ENCODE measurements around the gene CPT1A. TPM values are rescaled to one million over a fixed set of nuclear protein-coding genes. Genes with fewer than 3 reads are reported as not detected.
A peak's percentile ranks its signal among the peaks of the same experiment; 100 is the strongest.

CPT1A gene
- total RNA-seq, 1 donor from 2014 or later: 22.6 TPM

GRCh38 chr11:68750195-68751003 is 91.3 kb downstream of the CPT1A start:
- H3K36me3 Mint-ChIP-seq (ENCODE audit: low read depth): peaks cover 4% of the 10 kb centered on the region
- H3K9me3 Mint-ChIP-seq: no peaks in the 10 kb centered on the region
- intact Hi-C loops (cut with micrococcal nuclease): loop anchor here (1.0 to 10.0 kb wide), 5 partner anchors 89 to 924 kb away; partner anchors contain the start of genes IGHMBP2, LTO1, MRPL21 and PPP6R3
- no peaks in the 10 kb centered on the region for H3K27me3 Mint-ChIP-seq (ENCODE audit: insufficient read depth)
- no peak overlapping the region for H3K27ac Mint-ChIP-seq
- H3K4me3 Mint-ChIP-seq: no peak overlapping the region
- no peaks in the 10 kb centered on the region for H3K4me1 Mint-ChIP-seq (ENCODE audit: low read depth)
- no peak for DNase-seq (ENCODE audit: low spot score)

- Mint-ChIP-seq H3K9me3 (no peaks in the 10 kb centered on the region), H3K4me1 (ENCODE audit: low read depth) (no peaks in the 10 kb centered on the region), H3K36me3 (ENCODE audit: low read depth) (peaks cover 4% of the 10 kb centered on the region), H3K4me3 (peak overlapping the region; percentile 64), H3K27ac (peak overlapping the region; percentile 53), H3K27me3 (ENCODE audit: insufficient read depth) (no peaks in the 10 kb centered on the region)
- no peak for DNase-seq (ENCODE audit: low spot score)
- intact Hi-C loops (cut with micrococcal nuclease): loop anchor here (2.0 to 10.0 kb wide), 3 partner anchors 153 to 925 kb away; partner anchors contain the start of genes IGHMBP2, LTO1, MRPL21 and PPP6R3
Observed at GRCh38 chr11:68749229-68750123, 92.2 kb downstream of the CPT1A start.

- Mint-ChIP-seq H3K27me3 (ENCODE audit: insufficient read depth) (no peaks in the 10 kb centered on the region), H3K27ac (no peak overlapping the region), H3K4me1 (ENCODE audit: low read depth) (no peaks in the 10 kb centered on the region), H3K36me3 (ENCODE audit: low read depth) (peaks cover 4% of the 10 kb centered on the region), H3K4me3 (no peak overlapping the region), H3K9me3 (no peaks in the 10 kb centered on the region)
- intact Hi-C loops (cut with micrococcal nuclease): no loop called here
- no peak for DNase-seq (ENCODE audit: low spot score)
Observed at GRCh38 chr11:68748061-68748460, 93.7 kb downstream of the CPT1A start.

- intact Hi-C loops (cut with micrococcal nuclease): no loop called here
- DNase-seq (ENCODE audit: low spot score): no peak
- H3K36me3 Mint-ChIP-seq (ENCODE audit: low read depth): no peaks in the 10 kb centered on the region
- H3K9me3 Mint-ChIP-seq: no peaks in the 10 kb centered on the region
- H3K4me1 Mint-ChIP-seq (ENCODE audit: low read depth): no peaks in the 10 kb centered on the region
- H3K27me3 Mint-ChIP-seq (ENCODE audit: insufficient read depth): no peaks in the 10 kb centered on the region
- H3K27ac Mint-ChIP-seq: no peak overlapping the region
- no peak overlapping the region for H3K4me3 Mint-ChIP-seq
Observed at GRCh38 chr11:68743539-68743938, 98.2 kb downstream of the CPT1A start.

- Mint-ChIP-seq H3K36me3 (ENCODE audit: low read depth) (no peaks in the 10 kb centered on the region), H3K4me1 (ENCODE audit: low read depth) (no peaks in the 10 kb centered on the region), H3K27me3 (ENCODE audit: insufficient read depth) (no peaks in the 10 kb centered on the region), H3K4me3 (no peak overlapping the region), H3K27ac (no peak overlapping the region), H3K9me3 (no peaks in the 10 kb centered on the region)
- no peak for DNase-seq (ENCODE audit: low spot score)
- intact Hi-C loops (cut with micrococcal nuclease): no loop called here
Observed at GRCh38 chr11:68741463-68741862, 100.3 kb downstream of the CPT1A start.

GRCh38 chr11:68735646-68736045 is 106.1 kb downstream of the CPT1A start:
- intact Hi-C loops (cut with micrococcal nuclease): no loop called here
- peaks cover 7% of the 10 kb centered on the region for H3K27me3 Mint-ChIP-seq (ENCODE audit: insufficient read depth)
- H3K36me3 Mint-ChIP-seq (ENCODE audit: low read depth): no peaks in the 10 kb centered on the region
- DNase-seq (ENCODE audit: low spot score): no peak
- no peak overlapping the region for H3K4me3 Mint-ChIP-seq
- no peak overlapping the region for H3K27ac Mint-ChIP-seq
- no peaks in the 10 kb centered on the region for H3K9me3 Mint-ChIP-seq
- no peaks in the 10 kb centered on the region for H3K4me1 Mint-ChIP-seq (ENCODE audit: low read depth)

GRCh38 chr11:68735125-68735524 is 106.6 kb downstream of the CPT1A start:
- intact Hi-C loops (cut with micrococcal nuclease): no loop called here
- H3K9me3 Mint-ChIP-seq: no peaks in the 10 kb centered on the region
- DNase-seq (ENCODE audit: low spot score): no peak
- H3K27ac Mint-ChIP-seq: no peak overlapping the region
- H3K36me3 Mint-ChIP-seq (ENCODE audit: low read depth): no peaks in the 10 kb centered on the region
- H3K27me3 Mint-ChIP-seq (ENCODE audit: insufficient read depth): peaks cover 7% of the 10 kb centered on the region
- no peak overlapping the region for H3K4me3 Mint-ChIP-seq
- H3K4me1 Mint-ChIP-seq (ENCODE audit: low read depth): no peaks in the 10 kb centered on the region

- Mint-ChIP-seq H3K36me3 (ENCODE audit: low read depth) (no peaks in the 10 kb centered on the region), H3K4me3 (no peak overlapping the region), H3K9me3 (no peaks in the 10 kb centered on the region), H3K27me3 (ENCODE audit: insufficient read depth) (peaks cover 11% of the 10 kb centered on the region), H3K4me1 (ENCODE audit: low read depth) (no peaks in the 10 kb centered on the region), H3K27ac (no peak overlapping the region)
- intact Hi-C loops (cut with micrococcal nuclease): no loop called here
- no peak for DNase-seq (ENCODE audit: low spot score)
Observed at GRCh38 chr11:68734111-68734510, 107.6 kb downstream of the CPT1A start.

GRCh38 chr11:68727783-68728182 is 113.9 kb downstream of the CPT1A start:
- intact Hi-C loops (cut with micrococcal nuclease): no loop called here
- Mint-ChIP-seq H3K4me1 (ENCODE audit: low read depth) (no peaks in the 10 kb centered on the region), H3K27ac (no peak overlapping the region), H3K27me3 (ENCODE audit: insufficient read depth) (peaks cover 20% of the 10 kb centered on the region), H3K9me3 (no peaks in the 10 kb centered on the region), H3K36me3 (ENCODE audit: low read depth) (no peaks in the 10 kb centered on the region), H3K4me3 (no peak overlapping the region)
- DNase-seq (ENCODE audit: low spot score): no peak

GRCh38 chr11:68724293-68724692 is 117.4 kb downstream of the CPT1A start:
- Mint-ChIP-seq H3K27ac (no peak overlapping the region), H3K9me3 (peaks cover 6% of the 10 kb centered on the region), H3K27me3 (ENCODE audit: insufficient read depth) (peaks cover 20% of the 10 kb centered on the region), H3K4me1 (ENCODE audit: low read depth) (no peaks in the 10 kb centered on the region), H3K4me3 (no peak overlapping the region), H3K36me3 (ENCODE audit: low read depth) (no peaks in the 10 kb centered on the region)
- intact Hi-C loops (cut with micrococcal nuclease): no loop called here
- DNase-seq (ENCODE audit: low spot score): no peak

GRCh38 chr11:68722143-68722542 is 119.6 kb downstream of the CPT1A start:
- no peaks in the 10 kb centered on the region for H3K36me3 Mint-ChIP-seq (ENCODE audit: low read depth)
- DNase-seq (ENCODE audit: low spot score): no peak
- peaks cover 25% of the 10 kb centered on the region for H3K27me3 Mint-ChIP-seq (ENCODE audit: insufficient read depth)
- no peaks in the 10 kb centered on the region for H3K4me1 Mint-ChIP-seq (ENCODE audit: low read depth)
- H3K4me3 Mint-ChIP-seq: no peak overlapping the region
- no peak overlapping the region for H3K27ac Mint-ChIP-seq
- intact Hi-C loops (cut with micrococcal nuclease): no loop called here
- H3K9me3 Mint-ChIP-seq: peaks cover 10% of the 10 kb centered on the region

- peaks cover 10% of the 10 kb centered on the region for H3K9me3 Mint-ChIP-seq
- H3K4me3 Mint-ChIP-seq: no peak overlapping the region
- no peak for DNase-seq (ENCODE audit: low spot score)
- H3K4me1 Mint-ChIP-seq (ENCODE audit: low read depth): no peaks in the 10 kb centered on the region
- intact Hi-C loops (cut with micrococcal nuclease): no loop called here
- H3K27me3 Mint-ChIP-seq (ENCODE audit: insufficient read depth): peaks cover 25% of the 10 kb centered on the region
- H3K36me3 Mint-ChIP-seq (ENCODE audit: low read depth): no peaks in the 10 kb centered on the region
- H3K27ac Mint-ChIP-seq: no peak overlapping the region
Observed at GRCh38 chr11:68721075-68721474, 120.6 kb downstream of the CPT1A start.

All from activated T-helper 1 cell treated with anti-CD3 and anti-CD28 coated beads, Interleukin-12 subunit alpha, Interleukin-12 subunit beta, Interleukin-2, Interleukin-4 antibody, amounts not matched to agents 30 ng/mL and 10 ng/mL and 1 ng/mL, durations not matched to agents 14 hours and 24 hours and 36 hours (primary cell).